HFFc6 (cell line): ENCODE results near the gene CTSL. TPM values are rescaled to one million over a fixed set of nuclear protein-coding genes. Genes with fewer than 3 reads are reported as not detected.

Experiments
- DNase-seq: peaks from one replicate; pipeline ENCODE4 v3.0.0-alpha.2; 2018
- H3K27ac Mint-ChIP-seq: 2 replicates; pipeline ENCODE4 v1.8.0; 2020; ENCODE audit warnings: mild to moderate bottlenecking, mixed read lengths
- H3K27me3 Mint-ChIP-seq: 2 replicates; pipeline ENCODE4 v1.8.0; 2021; ENCODE audit warnings: mild to moderate bottlenecking, moderate library complexity, mixed read lengths; ENCODE audit not compliant: insufficient read depth
- H3K36me3 Mint-ChIP-seq: 2 replicates; pipeline ENCODE4 v1.8.0; 2021; ENCODE audit warnings: low read depth, mixed read lengths
- H3K4me1 Mint-ChIP-seq: 2 replicates; pipeline ENCODE4 v1.8.0; 2020; ENCODE audit warnings: low read depth, mixed read lengths
- H3K4me3 Mint-ChIP-seq: 2 replicates; pipeline ENCODE4 v1.8.0; 2020; ENCODE audit warnings: mild to moderate bottlenecking, moderate library complexity, mixed read lengths
- H3K9me3 Mint-ChIP-seq: 2 replicates; pipeline ENCODE4 v1.8.0; 2020; ENCODE audit warnings: mild to moderate bottlenecking, mixed read lengths
- total RNA-seq, 6 experiments: library from RNA; stranded (reverse); fragmentation: NEBNext Ultra II Directional; extraction: Animal tissue kit (Norgen Biotek cat#: 25700); gene quantifications; 2 replicates in 1 of 6; 3 replicates in 5 of 6; pipeline ENCODE4 v1.2.3, GENCODE V29; 2021
- TF ChIP-seq, protein P1 (sequence below): fragments of 200-600 bp; sonication (generic); IDR thresholded peaks from 2 replicates; pipeline ENCODE4 v1.5.0; 2021; ENCODE audit warnings: antibody characterized with exemption, mild to moderate bottlenecking

CTSL gene
- total RNA-seq, 6 experiments from 2014 or later, result 189 to 232 (median 210) TPM

DNA sequence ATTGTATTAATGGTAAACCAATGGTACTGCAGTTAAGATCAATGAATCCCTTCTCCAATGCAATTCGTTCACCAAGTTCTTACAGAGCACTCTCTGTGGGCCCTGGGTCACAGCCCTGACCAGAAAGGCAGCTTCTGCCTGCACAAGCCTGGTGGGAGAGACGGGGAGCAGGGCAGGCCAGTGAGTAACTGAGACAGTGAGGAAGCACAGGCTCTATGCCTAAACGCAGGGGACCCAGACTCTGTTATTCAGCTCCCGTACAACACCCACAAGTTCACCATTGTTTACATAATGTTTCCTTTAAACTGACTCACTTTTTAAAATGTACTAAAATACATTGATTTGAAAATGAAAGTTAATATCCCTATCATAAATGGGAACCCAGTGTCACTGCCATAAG, 40.5 kb upstream of the CTSL start:
- no peaks in the 10 kb centered on the region for H3K36me3 Mint-ChIP-seq
- peaks cover 14% of the 10 kb centered on the region for H3K27me3 Mint-ChIP-seq
- no peak overlapping the region for H3K4me3 Mint-ChIP-seq
- no peak for DNase-seq
- H3K27ac Mint-ChIP-seq, result peak overlapping the region; percentile 63
- TF ChIP-seq, protein P1, sequence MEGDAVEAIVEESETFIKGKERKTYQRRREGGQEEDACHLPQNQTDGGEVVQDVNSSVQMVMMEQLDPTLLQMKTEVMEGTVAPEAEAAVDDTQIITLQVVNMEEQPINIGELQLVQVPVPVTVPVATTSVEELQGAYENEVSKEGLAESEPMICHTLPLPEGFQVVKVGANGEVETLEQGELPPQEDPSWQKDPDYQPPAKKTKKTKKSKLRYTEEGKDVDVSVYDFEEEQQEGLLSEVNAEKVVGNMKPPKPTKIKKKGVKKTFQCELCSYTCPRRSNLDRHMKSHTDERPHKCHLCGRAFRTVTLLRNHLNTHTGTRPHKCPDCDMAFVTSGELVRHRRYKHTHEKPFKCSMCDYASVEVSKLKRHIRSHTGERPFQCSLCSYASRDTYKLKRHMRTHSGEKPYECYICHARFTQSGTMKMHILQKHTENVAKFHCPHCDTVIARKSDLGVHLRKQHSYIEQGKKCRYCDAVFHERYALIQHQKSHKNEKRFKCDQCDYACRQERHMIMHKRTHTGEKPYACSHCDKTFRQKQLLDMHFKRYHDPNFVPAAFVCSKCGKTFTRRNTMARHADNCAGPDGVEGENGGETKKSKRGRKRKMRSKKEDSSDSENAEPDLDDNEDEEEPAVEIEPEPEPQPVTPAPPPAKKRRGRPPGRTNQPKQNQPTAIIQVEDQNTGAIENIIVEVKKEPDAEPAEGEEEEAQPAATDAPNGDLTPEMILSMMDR, result no peak; the same call in 1 of the 2 replicates
- peaks cover 18% of the 10 kb centered on the region for H3K4me1 Mint-ChIP-seq
- no peaks in the 10 kb centered on the region for H3K9me3 Mint-ChIP-seq

DNA sequence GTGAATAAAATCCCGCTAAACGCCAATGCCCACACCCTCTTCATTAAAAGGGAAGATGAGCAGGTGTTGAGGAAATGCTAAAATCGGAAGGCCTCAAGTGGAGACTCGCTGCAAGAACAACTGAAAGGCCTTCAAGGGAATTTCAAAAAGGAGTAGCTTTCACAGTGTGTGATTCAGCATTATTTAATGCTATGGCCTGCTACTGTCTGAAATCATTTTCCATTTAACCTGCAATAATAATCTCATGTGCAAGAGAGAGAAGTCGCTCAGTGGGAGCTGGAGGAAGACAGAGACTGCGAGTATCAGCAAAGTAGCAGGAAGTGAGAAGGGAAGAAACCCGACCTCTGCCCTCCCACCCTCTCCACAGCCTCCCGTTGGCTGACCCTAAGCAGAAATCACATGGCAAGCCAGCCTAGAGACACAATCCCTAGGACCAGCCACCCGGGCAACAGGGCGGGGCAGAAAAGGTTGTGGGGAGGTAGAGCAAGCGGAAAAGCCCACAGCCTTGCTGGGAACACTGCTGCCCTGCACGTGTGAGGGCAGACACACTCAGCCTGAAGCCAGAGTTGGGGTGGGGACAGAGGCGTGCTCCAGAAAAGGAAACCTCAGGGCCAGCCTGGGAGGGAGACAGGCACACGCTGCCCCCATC, 39.9 kb upstream of the CTSL start:
- peak; percentile 17 for DNase-seq
- Mint-ChIP-seq H3K27ac (peak overlapping the region; percentile 63), H3K4me3 (no peak overlapping the region), H3K27me3 (peaks cover 14% of the 10 kb centered on the region), H3K36me3 (no peaks in the 10 kb centered on the region), H3K9me3 (no peaks in the 10 kb centered on the region), H3K4me1 (peaks cover 18% of the 10 kb centered on the region)
- TF ChIP-seq, protein P1, result peak; percentile 29

DNA sequence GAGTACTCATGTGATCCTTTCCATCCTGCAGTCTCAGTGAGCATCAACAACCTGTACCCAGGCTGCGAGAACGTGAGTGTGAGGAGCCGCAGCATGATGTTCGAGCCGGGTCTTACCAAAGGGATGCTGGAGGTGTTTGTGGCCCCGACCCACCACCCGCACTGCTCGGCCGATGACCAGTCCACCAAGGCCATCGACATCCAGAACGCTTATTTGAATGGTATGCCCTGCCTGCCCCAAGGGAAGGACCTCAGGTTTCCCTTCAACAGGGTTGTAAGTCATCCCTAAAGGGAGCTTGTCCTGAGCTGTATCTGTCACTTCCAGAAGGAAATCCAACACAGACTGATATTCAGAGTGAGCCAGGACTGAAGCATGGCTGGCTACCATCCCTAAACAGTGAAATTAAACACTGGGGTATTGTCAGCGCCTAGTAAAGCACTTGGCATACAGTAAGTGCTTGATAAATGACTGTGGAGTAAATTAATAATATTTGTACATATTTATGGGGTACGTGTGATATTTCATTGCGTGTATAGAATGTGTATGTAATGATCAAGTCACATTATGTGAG, 39.3 kb upstream of the CTSL start:
- H3K27me3 Mint-ChIP-seq, result peaks cover 10% of the 10 kb centered on the region
- no peak overlapping the region for H3K4me3 Mint-ChIP-seq
- H3K27ac Mint-ChIP-seq, result no peak overlapping the region
- no peaks in the 10 kb centered on the region for H3K36me3 Mint-ChIP-seq
- no peak for DNase-seq
- H3K9me3 Mint-ChIP-seq, result no peaks in the 10 kb centered on the region
- peaks cover 18% of the 10 kb centered on the region for H3K4me1 Mint-ChIP-seq
- TF ChIP-seq, protein P1, result no peak

DNA sequence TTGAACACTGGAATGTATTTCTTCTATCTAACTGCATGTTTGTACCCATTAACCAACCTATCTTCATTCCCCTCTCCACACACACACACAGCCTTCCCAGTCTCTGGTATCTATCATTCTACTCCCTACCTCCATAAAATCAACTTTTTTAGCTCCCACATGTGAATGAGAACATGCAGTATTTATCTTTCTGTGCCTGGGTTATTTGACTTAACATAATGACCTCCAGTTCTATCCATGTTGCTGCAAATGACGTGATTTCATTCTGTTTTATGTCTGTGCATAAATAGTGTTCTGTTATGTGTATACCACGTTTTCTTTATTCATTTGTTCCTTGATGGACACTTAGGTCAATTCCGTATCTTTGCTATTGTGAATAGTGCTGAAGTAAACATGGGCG, 38.7 kb upstream of the CTSL start:
- Mint-ChIP-seq H3K9me3 (no peaks in the 10 kb centered on the region), H3K36me3 (no peaks in the 10 kb centered on the region), H3K27me3 (peaks cover 13% of the 10 kb centered on the region), H3K4me1 (peaks cover 18% of the 10 kb centered on the region), H3K4me3 (no peak overlapping the region), H3K27ac (no peak overlapping the region)
- TF ChIP-seq, protein P1, result no peak
- DNase-seq, result no peak

DNA sequence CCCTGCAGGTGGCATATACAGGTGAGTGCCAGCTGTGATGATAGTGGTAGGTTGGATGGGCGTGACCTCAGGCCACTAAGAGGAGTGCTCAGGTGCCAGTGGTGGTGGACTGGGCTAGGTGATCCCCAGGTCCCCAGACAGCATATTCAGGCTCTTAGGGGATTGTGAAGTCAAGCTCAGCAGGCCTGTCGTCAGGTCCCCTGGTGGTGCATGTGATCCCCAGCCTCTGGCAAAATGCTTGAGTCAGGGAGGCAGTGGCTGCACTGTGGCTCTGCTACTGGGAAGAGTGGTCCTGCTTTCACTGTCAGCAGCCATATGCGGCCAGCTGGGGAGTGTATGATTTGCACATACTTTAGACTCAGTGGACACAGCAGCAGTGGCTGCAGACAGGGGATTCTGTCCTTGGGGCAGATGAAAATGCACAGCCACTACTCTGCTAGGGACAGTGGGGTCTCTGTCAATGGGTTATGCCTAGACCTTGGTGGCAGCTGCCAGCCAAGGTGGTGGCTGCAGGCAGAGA, 31.6 kb upstream of the CTSL start:
- Mint-ChIP-seq H3K27ac (no peak overlapping the region), H3K4me1 (no peaks in the 10 kb centered on the region), H3K36me3 (no peaks in the 10 kb centered on the region), H3K9me3 (no peaks in the 10 kb centered on the region), H3K4me3 (no peak overlapping the region), H3K27me3 (peaks cover 10% of the 10 kb centered on the region)
- TF ChIP-seq, protein P1, result no peak
- DNase-seq, result no peak
